ENCODE results near the gene MMP25. TPM values are rescaled to one million over a fixed set of nuclear protein-coding genes. Genes with fewer than 3 reads are reported as not detected.

The MMP25 gene
- total RNA-seq, 3 donors from 2014 or later (not counting 1 experiment from before 2014, with no cell fraction given): 2.0 to 62.2 (median 5.6) TPM

DNA sequence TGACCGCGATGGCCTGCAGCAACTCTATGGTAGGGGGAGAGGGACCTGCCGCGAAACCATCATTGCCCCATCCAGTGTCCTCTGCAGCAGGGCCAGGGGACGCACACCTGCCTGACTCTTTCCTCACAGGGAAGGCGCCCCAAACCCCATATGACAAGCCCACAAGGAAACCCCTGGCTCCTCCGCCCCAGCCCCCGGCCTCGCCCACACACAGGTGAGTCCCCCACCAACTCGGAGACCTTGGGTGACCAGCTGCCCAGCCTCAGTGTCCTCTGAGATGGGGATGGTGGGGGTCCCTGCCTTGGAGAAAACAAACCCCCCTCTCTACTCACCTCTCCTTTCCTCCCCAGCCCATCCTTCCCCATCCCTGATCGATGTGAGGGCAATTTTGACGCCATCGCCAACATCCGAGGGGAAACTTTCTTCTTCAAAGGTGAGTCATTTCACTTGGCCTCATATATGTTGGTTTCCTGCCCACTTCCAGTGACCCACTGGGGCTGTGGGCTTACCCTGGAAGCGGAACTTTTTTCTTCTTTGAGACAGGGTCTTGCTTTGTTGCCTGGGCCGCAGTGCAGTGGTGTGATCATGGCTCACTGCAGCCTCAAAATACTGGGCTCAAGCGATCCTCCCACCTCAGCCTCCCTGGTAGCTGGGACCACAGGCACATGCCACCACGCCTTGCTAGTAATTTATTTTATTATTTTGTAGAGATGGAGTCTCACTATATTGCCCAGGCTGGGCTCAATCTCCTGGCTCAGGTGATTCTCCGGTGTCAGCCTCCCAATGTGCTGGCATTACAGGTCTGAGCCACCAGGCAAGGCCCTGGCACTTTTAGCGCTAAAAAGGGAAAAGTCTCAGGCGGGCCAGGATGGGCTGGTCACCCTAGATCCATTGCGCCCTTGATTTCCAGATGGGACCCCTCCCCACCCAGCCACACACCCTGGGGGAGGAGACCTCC is 11.1 kb downstream of the MMP25 start:
- H3K36me3 Mint-ChIP-seq: no peaks in the 10 kb centered on the region
- intact Hi-C loops (cut with micrococcal nuclease): loop anchor here (5.0 kb wide), 1 partner anchor 40 kb away; the partner anchor contains the start of gene ZSCAN10
- no peaks in the 10 kb centered on the region for H3K27me3 Mint-ChIP-seq (ENCODE audit: low read depth in 2 of 2)
- H3K4me1 ChIP-seq (ENCODE audit: control insufficient read depth, insufficient read depth, low read length): peaks cover 67% of the 10 kb centered on the region
- DNase-seq (no peak), ATAC-seq (no peak)
- no peaks in the 10 kb centered on the region for H3K9me3 ChIP-seq (ENCODE audit: control insufficient read depth, insufficient read depth, low read length)
- peak overlapping the region; percentile 93 for H3K4me3 ChIP-seq (ENCODE audit: low read length)
- peaks cover 15% of the 10 kb centered on the region for H3K36me3 ChIP-seq (ENCODE audit: control insufficient read depth, insufficient read depth, low read length)
- no peak for TF ChIP-seq CTCF (IDR thresholded peaks at IDR 0.05)
- H3K27ac ChIP-seq (ENCODE audit: low read length): no peak overlapping the region
- no peaks in the 10 kb centered on the region for H3K9me3 Mint-ChIP-seq
- WGBS (ENCODE audit: insufficient coverage): 81% methylated on average over 22 of the region's 22 CpGs
- H3K4me1 Mint-ChIP-seq: peaks cover 30 to 58% of the 10 kb centered on the region in 2 donors
- no peaks in the 10 kb centered on the region for H3K27me3 ChIP-seq (ENCODE audit: control insufficient read depth, insufficient read depth, low read length)
- peak overlapping the region; percentile 41 to 77 for H3K27ac Mint-ChIP-seq
- peak overlapping the region; percentile 93 for H3K4me3 Mint-ChIP-seq

DNA sequence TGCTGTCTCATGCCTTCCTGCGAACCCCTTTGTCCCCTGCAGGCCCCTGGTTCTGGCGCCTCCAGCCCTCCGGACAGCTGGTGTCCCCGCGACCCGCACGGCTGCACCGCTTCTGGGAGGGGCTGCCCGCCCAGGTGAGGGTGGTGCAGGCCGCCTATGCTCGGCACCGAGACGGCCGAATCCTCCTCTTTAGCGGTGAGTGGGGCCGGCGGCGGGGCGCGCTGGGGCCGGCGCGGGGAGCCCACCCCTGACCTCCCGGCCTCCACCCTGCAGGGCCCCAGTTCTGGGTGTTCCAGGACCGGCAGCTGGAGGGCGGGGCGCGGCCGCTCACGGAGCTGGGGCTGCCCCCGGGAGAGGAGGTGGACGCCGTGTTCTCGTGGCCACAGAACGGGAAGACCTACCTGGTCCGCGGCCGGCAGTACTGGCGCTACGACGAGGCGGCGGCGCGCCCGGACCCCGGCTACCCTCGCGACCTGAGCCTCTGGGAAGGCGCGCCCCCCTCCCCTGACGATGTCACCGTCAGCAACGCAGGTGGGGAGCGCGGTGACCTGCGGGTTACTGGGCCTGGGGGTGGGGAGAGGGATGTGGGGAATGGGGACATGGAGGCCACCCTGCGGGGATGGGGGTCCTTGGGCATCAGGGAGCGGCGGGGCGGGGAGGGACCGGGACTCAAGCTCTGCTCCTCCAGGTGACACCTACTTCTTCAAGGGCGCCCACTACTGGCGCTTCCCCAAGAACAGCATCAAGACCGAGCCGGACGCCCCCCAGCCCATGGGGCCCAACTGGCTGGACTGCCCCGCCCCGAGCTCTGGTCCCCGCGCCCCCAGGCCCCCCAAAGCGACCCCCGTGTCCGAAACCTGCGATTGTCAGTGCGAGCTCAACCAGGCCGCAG is 12.0 kb downstream of the MMP25 start:
- Histone ChIP-seq H3K36me3 (ENCODE audit: control insufficient read depth, insufficient read depth, low read length) (peaks cover 15% of the 10 kb centered on the region), H3K27me3 (ENCODE audit: control insufficient read depth, insufficient read depth, low read length) (no peaks in the 10 kb centered on the region), H3K27ac (ENCODE audit: low read length) (peak overlapping the region; percentile 81), H3K4me3 (ENCODE audit: low read length) (peak overlapping the region; percentile 93), H3K9me3 (ENCODE audit: control insufficient read depth, insufficient read depth, low read length) (no peaks in the 10 kb centered on the region), H3K4me1 (ENCODE audit: control insufficient read depth, insufficient read depth, low read length) (peaks cover 60% of the 10 kb centered on the region)
- Mint-ChIP-seq H3K27ac (peak overlapping the region; percentile 84 to 90), H3K36me3 (no peaks in the 10 kb centered on the region), H3K9me3 (no peaks in the 10 kb centered on the region), H3K4me3 (peak overlapping the region; percentile 93), H3K27me3 (ENCODE audit: low read depth in 2 of 2) (no peaks in the 10 kb centered on the region), H3K4me1 (peaks cover 30 to 60% of the 10 kb centered on the region in 2 donors)
- DNase-seq: peak in 1 of 2 donors; percentile 76
- TF ChIP-seq CTCF (IDR thresholded peaks at IDR 0.05): no peak
- WGBS (ENCODE audit: insufficient coverage): 5% methylated on average over 77 of the region's 77 CpGs
- intact Hi-C loops (cut with micrococcal nuclease): loop anchor here (1.0 to 5.0 kb wide), 3 partner anchors 39 to 108 kb away; partner anchors contain the start of gene ZSCAN10
- peak; percentile 46 to 54 (median 52) for ATAC-seq

GRCh38 chr16:3059041-3059722 is 12.8 kb downstream of the MMP25 start:
- Histone ChIP-seq H3K27ac (ENCODE audit: low read length) (peak overlapping the region; percentile 81), H3K9me3 (ENCODE audit: control insufficient read depth, insufficient read depth, low read length) (no peaks in the 10 kb centered on the region), H3K4me3 (ENCODE audit: low read length) (peak overlapping the region; percentile 93), H3K27me3 (ENCODE audit: control insufficient read depth, insufficient read depth, low read length) (no peaks in the 10 kb centered on the region), H3K4me1 (ENCODE audit: control insufficient read depth, insufficient read depth, low read length) (peaks cover 56% of the 10 kb centered on the region), H3K36me3 (ENCODE audit: control insufficient read depth, insufficient read depth, low read length) (peaks cover 11% of the 10 kb centered on the region)
- Mint-ChIP-seq H3K4me1 (peaks cover 22 to 57% of the 10 kb centered on the region in 2 donors), H3K27me3 (ENCODE audit: low read depth in 2 of 2) (no peaks in the 10 kb centered on the region), H3K27ac (peak overlapping the region; percentile 84 to 90), H3K36me3 (no peaks in the 10 kb centered on the region), H3K4me3 (peak overlapping the region; percentile 93), H3K9me3 (no peaks in the 10 kb centered on the region)
- ATAC-seq: peak; percentile 92 to 97 (median 94)
- peak; percentile 92 for TF ChIP-seq CTCF (IDR thresholded peaks at IDR 0.05)
- DNase-seq: peak; percentile 90 to 95
- intact Hi-C loops (cut with micrococcal nuclease): loop anchor here (1.0 to 5.0 kb wide), 3 partner anchors 38 to 107 kb away; partner anchors contain the start of gene ZSCAN10
- under 1% methylated on average over 67 of the region's 67 CpGs for WGBS (ENCODE audit: insufficient coverage)

Data from natural killer cell (primary cell).